Measurements from ENCODE around the gene DOCK7. TPM values are rescaled to one million over a fixed set of nuclear protein-coding genes. Genes with fewer than 3 reads are reported as not detected.

The DOCK7 gene
- total and polyA plus RNA-seq, 2 of the 8 experiments (the other 6 are each of a cell fraction or from before 2014, with no cell fraction given), result 10.2 to 33.7 TPM

DNA sequence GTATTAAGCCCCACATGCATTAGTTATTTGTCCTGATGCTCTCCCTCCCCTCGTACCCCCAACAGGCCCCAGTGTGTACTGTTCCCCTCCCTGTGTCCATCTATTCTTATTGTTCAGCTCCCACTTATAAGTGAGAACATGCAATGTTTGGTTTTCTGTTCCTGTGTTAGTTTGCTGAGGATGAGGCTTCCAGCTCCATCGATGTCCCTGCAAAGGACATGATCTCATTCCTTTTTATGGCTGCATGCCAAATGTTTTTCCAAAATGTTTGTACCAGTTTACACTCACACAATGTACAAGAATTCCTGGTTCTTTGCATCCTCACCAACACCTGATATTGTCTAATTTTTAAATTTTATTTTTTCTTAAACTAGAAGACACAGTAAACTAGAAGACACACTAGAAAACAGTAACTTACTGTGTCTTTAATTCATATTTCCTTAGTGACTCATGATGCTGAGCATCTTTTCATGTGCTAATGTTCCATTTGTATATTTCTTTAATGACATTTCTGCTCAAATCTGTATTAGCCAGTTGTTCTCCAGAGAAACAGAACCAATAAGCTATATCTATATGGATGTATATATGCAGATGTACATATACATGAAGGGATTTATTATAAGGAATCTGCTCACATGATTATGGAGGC lies 270.7 kb downstream of the DOCK7 start:
- H3K79me2 ChIP-seq (ENCODE audit: control insufficient read depth in 1 of 2, insufficient read depth in 2 of 2, low read length in 2 of 2), result no peaks in the 10 kb centered on the region
- H2BK5ac ChIP-seq (ENCODE audit: low read depth, low read length), result no peak overlapping the region
- H3K9ac ChIP-seq (replicated peaks in 1 of 4; ENCODE audit: extremely low read depth in 1 of 4, low read depth in 3 of 4, low read length in 3 of 4), result no peak overlapping the region
- H3K9me3 ChIP-seq (ENCODE audit: insufficient read depth in 2 of 2, low read depth in 1 of 2, low read length in 1 of 2), result no peaks in the 10 kb centered on the region
- H3K27me3 ChIP-seq (replicated peaks in 1 of 4; ENCODE audit: control insufficient read depth in 3 of 4, extremely low read depth in 1 of 4, insufficient read depth in 3 of 4, low read length in 3 of 4), result no peaks in the 10 kb centered on the region
- no peak overlapping the region for H4K8ac ChIP-seq (ENCODE audit: extremely low read depth, insufficient read depth, low read length)
- no peak overlapping the region for H2BK20ac ChIP-seq (ENCODE audit: low read length)
- H3K36me3 ChIP-seq (ENCODE audit: control insufficient read depth in 2 of 4, insufficient read depth in 4 of 4, low read length in 3 of 4), result no peaks in the 10 kb centered on the region
- ChIA-PET POLR2A (ENCODE audit: partially characterized antibody) (interaction anchor here (1.8 kb wide), 1 partner anchor 219 kb away, joined by 3 read pairs; no protein-coding TSS in a partner anchor), CTCF (ENCODE audit: partially characterized antibody) (interaction anchor here (0.6 to 1.9 kb wide), 6 partner anchors 11 to 285 kb away, joined by 3 to 6 read pairs (median 3); no protein-coding TSS in a partner anchor)
- H3K18ac ChIP-seq (ENCODE audit: extremely low read depth, low read length), result no peak overlapping the region
- H3K14ac ChIP-seq (ENCODE audit: insufficient read length), result no peak overlapping the region
- no peak overlapping the region for H2BK120ac ChIP-seq (replicated peaks; ENCODE audit: low read depth, low read length)
- no peak overlapping the region for H3K27ac ChIP-seq (ENCODE audit: low read depth, low read length)
- DNase-seq (ENCODE audit: low read depth in 1 of 2, low spot score in 2 of 2) (no peak), FAIRE-seq (no peak)
- no peaks in the 10 kb centered on the region for H3K23me2 ChIP-seq (ENCODE audit: low read depth, low read length)
- no peak overlapping the region for H2BK15ac ChIP-seq (ENCODE audit: low read length)
- no peak overlapping the region for H2AK5ac ChIP-seq (ENCODE audit: low read depth, low read length)
- H3K56ac ChIP-seq (replicated peaks; ENCODE audit: insufficient read length, low read depth, low read length), result no peak overlapping the region
- 97% methylated on average over 2 of the region's 2 CpGs; no CpG with 5 or more reads in 1 of the 2 experiments for WGBS, 2 experiments (ENCODE audit: extremely low coverage in 1 of 2, insufficient coverage in 1 of 2, insufficient read length in 1 of 2, insufficient replicate concordance in 2 of 2, low coverage in 1 of 2, low lambda C conversion rate in 2 of 2, missing lambda C conversion rate in 1 of 2)
- H3K4me3 ChIP-seq (ENCODE audit: extremely low read depth in 1 of 4, insufficient read depth in 2 of 4, low read depth in 3 of 4, low read length in 4 of 4), result no peak overlapping the region
- H3K4me1 ChIP-seq (replicated peaks in 1 of 4; ENCODE audit: control insufficient read depth in 3 of 4, insufficient read depth in 4 of 4, low read length in 3 of 4), result peaks cover 0 to 3% (median 0%) of the 10 kb centered on the region in 4 experiments; a peak in 1 of 7 replicates
- no peak overlapping the region for H4K5ac ChIP-seq (ENCODE audit: insufficient read length, low read depth, low read length)
- no peak overlapping the region for H2BK12ac ChIP-seq (ENCODE audit: low read depth, low read length)
- H3K23ac ChIP-seq (ENCODE audit: insufficient read length), result no peak overlapping the region
- no peak overlapping the region for H4K91ac ChIP-seq (replicated peaks; ENCODE audit: insufficient read length, low read length)
- H4K20me1 ChIP-seq (replicated peaks in 1 of 2; ENCODE audit: control insufficient read depth in 1 of 2, insufficient read depth in 2 of 2, low read length in 2 of 2), result no peaks in the 10 kb centered on the region
- no peaks in the 10 kb centered on the region for H3K79me1 ChIP-seq (ENCODE audit: low read depth, low read length)
- H3K4me2 ChIP-seq (ENCODE audit: insufficient read depth in 1 of 2, low read depth in 2 of 2, low read length in 2 of 2), result no peak overlapping the region
- no peak overlapping the region for H2AFZ ChIP-seq (ENCODE audit: low read length)
- H3K4ac ChIP-seq (replicated peaks; ENCODE audit: insufficient read length, low read depth, low read length), result no peak overlapping the region
- TF ChIP-seq MAFK (IDR thresholded peaks at IDR 0.05; ENCODE audit: low read depth, low read length), result no peak
- no peak for TF ChIP-seq TCF12 (IDR thresholded peaks at IDR 0.05; ENCODE audit: low read depth, low read length)
- TF ChIP-seq SP4 (IDR thresholded peaks at IDR 0.05; ENCODE audit: low read length), result no peak
- no peak for TF ChIP-seq GABPA (IDR thresholded peaks at IDR 0.05; ENCODE audit: borderline replicate concordance, insufficient read depth, low read length)
- TF ChIP-seq BRCA1 (IDR thresholded peaks at IDR 0.05; ENCODE audit: low read depth, low read length), result no peak
- TF ChIP-seq POLR2AphosphoS5 (IDR thresholded peaks at IDR 0.05; ENCODE audit: low read depth, low read length), result no peak
- TF ChIP-seq, protein P1, sequence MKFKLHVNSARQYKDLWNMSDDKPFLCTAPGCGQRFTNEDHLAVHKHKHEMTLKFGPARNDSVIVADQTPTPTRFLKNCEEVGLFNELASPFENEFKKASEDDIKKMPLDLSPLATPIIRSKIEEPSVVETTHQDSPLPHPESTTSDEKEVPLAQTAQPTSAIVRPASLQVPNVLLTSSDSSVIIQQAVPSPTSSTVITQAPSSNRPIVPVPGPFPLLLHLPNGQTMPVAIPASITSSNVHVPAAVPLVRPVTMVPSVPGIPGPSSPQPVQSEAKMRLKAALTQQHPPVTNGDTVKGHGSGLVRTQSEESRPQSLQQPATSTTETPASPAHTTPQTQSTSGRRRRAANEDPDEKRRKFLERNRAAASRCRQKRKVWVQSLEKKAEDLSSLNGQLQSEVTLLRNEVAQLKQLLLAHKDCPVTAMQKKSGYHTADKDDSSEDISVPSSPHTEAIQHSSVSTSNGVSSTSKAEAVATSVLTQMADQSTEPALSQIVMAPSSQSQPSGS (IDR thresholded peaks at IDR 0.05; ENCODE audit: low read length), result no peak
- no peak for TF ChIP-seq CBX8 (IDR thresholded peaks at IDR 0.05; ENCODE audit: borderline replicate concordance, low read depth, low read length)
- no peak for TF ChIP-seq JUN (IDR thresholded peaks at IDR 0.05; ENCODE audit: low read depth, low read length)
- TF ChIP-seq HDAC2 (IDR thresholded peaks at IDR 0.05; ENCODE audit: borderline replicate concordance in 1 of 2, low read depth in 2 of 2, low read length in 2 of 2), result no peak
- TF ChIP-seq CREB1 (IDR thresholded peaks at IDR 0.05), result no peak

Data from H1 (cell line).